Kidney glomerular epithelial cell (primary cell): Measurements from ENCODE around the gene PCP2.

Experiments
- DNase-seq: peaks from one replicate; lab custom pipeline; 2025; lab: John Stamatoyannopoulos, UW

PCP2 gene

GRCh38 chr19:7638802-7639465 lies 5.4 kb upstream of the PCP2 start:
- DNase-seq = no peak

DNA sequence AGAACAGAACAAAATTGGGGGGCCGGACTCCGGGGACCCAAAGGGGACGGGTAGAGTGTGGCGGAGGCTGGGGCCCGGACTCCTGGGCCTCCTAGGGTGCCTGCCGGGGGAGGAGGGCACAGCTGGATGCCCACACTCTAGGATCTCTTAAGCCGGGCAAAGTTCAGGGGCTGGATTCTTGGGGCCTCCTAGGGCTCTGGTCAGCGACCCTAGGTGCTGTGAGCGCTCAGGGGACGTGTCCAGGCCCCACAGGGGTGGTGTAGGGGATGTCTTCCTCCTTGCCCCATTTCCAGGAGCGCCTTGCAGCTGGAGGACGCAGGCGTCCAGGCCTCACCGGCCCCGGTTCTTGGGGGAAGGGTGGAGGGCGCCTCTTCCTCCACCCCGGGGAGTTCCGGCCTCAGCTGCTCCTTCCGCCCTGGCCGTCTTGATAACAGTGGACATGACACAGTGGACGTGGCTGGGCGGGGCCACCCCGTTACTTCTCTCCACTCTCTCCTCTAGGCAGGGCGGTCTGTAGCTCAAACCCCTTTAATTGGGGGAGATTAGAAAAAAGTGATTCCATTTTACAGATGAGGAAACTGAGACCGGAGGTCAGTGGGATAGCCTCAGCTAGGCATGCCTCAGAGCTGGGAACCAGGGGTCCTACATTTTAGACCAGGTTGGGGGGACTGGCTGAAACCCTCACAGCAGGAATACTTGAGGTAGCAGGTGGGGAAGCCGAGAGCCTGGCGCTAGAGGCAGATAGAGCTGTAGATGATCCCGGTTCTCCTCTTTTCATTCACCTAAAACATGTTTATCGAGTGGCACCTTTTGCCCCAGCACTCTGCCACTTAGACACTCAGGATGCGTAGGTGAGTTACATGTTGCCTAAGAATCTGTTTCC lies 4.1 kb upstream of the PCP2 start:
- no peak for DNase-seq

DNA sequence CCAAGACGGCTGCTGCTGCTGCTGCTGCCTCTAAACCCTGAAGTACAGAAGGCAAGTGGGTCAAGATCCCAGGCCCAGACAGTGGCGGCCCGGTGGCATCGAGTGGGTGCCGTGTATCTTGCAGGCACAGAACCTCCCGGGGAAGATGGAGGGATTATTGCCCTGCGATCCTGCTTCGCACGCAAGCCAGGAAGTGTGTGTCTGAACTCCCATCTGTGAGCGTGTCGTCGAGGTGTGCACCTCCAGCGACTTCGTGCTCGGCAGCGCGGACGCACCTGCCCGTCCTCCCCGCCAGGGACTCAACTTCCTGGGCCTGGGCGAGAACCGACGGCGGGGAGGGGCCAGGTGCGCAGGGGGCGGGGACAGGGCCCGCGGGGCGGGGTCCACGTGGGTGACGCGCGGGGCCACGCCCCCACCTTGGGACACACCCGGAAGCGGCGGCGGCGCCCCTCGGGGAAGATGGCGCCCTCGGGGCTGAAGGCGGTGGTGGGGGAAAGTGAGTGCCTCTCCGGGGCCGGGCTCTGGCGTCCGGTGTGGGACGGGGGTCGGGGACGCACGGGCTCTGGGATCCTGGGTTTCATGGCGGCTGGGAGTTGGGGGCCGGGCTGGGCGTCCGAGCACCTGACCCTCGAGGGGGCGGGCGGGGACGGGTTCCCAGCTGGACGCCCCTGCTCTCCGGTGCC lies 3.3 kb upstream of the PCP2 start, which contains the start of gene STXBP2:
STXBP2 (plus strand) TSS at position 420 of the 683 bp plus-strand sequence; CDS start at position 460, 40 bp downstream.
- DNase-seq = peak; percentile 46

DNA sequence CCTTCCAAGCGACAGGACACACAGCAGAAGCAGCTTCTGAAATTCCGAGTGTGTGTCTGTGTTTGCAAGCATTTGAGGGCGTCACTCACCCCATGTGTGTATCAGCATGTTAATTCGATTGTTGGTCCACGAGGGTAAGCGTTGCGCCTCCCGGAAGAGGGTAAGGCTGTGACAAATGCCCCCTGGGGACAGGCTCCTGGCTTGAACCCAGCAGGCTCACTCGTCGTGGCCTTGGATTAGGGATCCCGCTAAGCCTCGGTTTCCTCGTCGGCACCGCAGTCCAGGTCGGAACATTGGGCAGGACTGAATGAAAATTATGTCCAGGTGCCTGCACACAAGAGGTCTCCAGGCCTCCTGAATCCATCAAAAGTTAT lies 2.8 kb upstream of the PCP2 start:
- no peak for DNase-seq

DNA sequence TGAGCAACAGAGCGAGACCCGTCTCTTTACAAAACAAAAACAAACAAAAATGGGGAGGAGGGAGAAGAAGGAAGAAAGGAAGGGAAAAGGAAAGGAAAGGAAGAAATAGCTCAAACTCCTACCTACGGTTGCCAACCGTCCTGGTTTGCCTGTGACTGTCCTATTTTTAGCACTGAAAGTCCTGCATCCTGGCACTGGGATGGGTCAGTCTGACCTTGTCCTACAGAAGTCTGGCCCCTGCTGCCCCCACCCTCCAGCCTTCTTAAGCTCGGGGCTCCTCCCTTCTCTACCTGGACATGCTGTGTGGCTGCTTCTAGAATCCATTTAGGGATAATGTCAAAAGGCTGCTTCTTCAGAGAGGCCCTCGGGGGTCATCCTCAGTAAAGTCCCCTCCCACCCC lies 2.2 kb upstream of the PCP2 start:
- no peak for DNase-seq

- no peak for DNase-seq
Measured at GRCh38 chr19:7632340-7633203, 947 bp downstream of the PCP2 start.

GRCh38 chr19:7631577-7631976 lies 1.9 kb downstream of the PCP2 start:
- no peak for DNase-seq

DNA sequence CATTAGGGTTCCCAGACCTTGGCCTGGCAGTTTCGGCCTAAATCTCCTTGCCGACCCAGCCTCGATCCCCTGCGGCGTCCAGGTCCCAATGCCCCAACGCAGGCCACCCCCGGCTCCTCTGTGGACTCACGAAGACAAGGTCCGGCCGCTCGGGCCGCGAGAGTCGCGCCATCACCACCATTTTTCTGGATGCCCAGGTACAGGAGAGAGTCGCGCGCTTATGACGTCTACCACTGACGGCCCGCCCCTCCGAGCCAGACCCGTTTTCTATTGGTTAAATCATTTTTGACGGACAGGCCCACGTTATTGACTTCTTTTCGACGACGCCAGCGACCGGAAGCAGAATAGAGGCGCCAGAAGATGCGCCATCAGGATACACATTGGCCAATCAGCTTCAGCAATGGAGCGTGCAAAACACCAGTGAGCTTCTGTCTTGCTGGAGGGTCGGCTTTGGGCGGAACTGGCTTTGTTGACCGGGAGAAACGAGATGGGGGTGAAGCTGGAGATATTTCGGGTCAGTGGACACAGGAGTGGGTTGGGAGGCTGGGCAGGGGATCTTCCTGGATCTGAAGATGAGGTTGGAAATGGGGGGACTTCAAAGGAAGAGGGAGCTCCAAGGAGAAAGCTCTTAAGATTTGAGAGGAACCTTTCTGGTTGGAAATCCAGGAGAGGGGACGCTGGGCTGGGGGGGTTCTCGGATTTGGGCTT lies 4.0 kb downstream of the PCP2 start, which contains the start of the genes PET100 and XAB2:
PET100 (plus strand) TSS at position 447 of the 708 bp plus-strand sequence; CDS start at position 488, 41 bp downstream.
XAB2 (minus strand) TSS at position 199 of the 708 bp plus-strand sequence; CDS start at position 181, 18 bp downstream.
- DNase-seq = peak; percentile 99

DNA sequence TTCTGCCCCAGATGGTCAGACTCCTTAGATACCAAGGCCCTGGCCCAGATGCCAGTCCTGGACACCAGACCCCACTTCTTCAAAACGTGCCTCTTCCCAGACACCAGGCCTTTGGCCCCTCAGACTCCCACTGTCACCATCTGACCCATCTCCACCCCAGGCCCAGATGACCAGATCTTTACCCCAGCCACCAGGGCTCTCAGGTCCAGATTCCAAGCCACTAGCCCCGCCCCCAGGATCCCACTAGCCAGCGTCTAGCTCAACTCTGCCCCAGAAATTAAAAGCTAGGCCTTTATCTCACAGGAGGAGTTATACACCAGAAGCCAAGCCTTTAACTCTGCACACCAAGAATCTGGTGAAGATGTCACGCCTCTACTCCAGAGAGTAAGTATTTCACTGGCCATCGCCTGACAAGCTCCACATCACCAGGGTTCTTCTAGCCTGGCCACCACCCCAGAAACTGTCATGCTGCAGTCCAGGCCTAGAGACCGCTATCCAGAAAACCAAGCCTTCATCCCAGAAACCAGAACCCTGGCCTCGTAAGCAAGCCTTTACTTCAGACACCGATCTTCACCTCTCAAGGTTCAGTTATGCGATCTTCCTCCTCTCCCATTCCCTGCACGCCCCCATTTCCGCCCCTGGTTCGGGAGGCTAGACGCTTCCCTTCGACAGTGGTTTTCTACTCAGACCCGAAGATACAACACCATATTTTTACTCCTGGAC lies 4.8 kb downstream of the PCP2 start:
- DNase-seq = no peak

DNA sequence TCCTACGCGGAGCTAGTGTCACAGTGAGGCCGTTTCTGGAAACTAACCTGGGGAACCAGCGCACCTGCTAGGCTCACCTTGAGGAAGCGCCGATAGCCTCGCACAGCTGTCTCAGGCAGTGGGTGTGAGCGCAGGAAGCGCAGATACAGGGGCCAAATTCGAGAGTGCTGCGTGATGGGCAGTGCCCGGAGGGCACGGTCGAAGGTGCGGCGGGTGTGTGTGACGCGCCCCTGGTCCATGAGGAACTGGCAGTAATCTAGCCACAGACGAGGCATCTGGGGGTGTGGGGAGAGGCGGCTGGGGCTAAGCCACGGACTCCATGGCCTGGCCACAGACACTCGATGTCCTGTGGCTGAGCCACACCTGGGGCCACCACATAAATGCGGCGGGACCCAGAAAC lies 6.4 kb downstream of the PCP2 start:
- DNase-seq = no peak

GRCh38 chr19:7625763-7626372 lies 7.7 kb downstream of the PCP2 start:
- DNase-seq = no peak

GRCh38 chr19:7624810-7625209 lies 8.7 kb downstream of the PCP2 start:
- no peak for DNase-seq

GRCh38 chr19:7623725-7624603 lies 9.6 kb downstream of the PCP2 start:
- no peak for DNase-seq

GRCh38 chr19:7622933-7623685 lies 10.4 kb downstream of the PCP2 start:
- no peak for DNase-seq

DNA sequence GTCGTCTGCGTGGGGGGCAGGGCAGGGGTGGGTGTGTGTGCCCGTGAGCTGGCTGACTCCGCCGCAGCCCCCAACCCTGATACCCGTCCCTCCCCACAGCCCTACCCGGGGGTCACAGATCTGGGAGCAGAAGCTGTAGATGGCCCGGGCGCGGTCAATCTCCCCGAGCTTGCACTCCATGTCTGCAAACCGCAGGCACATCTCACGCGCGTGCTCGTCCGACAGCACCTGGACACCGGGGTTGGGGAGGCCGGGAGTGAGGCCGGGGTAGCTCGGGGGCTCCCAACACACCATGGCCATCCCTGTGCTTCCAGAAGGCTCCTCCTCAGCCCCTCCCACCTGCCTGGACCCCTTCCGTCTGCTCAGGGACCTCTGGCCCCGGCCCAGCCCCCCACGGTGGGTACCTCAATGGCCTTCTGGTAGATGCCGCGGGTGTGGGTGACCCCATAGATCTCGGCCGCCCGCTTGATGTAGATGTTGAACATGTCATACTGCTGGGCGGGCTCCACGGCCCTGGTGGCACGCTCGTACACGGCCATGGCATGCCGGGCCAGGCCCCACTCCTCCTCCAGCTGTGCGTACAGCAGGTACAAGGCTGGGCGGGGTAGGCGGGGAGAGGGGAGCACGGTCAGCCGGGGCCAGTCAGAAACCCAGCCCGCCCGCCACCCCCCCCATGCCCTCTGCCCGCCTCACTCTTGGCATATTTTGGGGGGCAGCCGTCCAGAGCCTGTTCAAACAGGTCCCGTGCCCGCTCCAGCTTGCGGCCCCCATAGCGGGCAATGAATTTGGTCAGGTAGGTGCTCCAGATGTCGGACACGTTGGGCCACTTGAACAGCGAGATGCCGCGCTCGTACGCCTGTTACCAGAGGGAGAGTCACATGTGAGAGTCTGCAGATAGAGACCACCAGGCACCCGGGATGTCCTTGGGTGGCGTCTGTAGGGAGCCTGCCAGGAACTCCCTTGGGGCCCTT lies 12.8 kb downstream of the PCP2 start:
- no peak for DNase-seq

DNA sequence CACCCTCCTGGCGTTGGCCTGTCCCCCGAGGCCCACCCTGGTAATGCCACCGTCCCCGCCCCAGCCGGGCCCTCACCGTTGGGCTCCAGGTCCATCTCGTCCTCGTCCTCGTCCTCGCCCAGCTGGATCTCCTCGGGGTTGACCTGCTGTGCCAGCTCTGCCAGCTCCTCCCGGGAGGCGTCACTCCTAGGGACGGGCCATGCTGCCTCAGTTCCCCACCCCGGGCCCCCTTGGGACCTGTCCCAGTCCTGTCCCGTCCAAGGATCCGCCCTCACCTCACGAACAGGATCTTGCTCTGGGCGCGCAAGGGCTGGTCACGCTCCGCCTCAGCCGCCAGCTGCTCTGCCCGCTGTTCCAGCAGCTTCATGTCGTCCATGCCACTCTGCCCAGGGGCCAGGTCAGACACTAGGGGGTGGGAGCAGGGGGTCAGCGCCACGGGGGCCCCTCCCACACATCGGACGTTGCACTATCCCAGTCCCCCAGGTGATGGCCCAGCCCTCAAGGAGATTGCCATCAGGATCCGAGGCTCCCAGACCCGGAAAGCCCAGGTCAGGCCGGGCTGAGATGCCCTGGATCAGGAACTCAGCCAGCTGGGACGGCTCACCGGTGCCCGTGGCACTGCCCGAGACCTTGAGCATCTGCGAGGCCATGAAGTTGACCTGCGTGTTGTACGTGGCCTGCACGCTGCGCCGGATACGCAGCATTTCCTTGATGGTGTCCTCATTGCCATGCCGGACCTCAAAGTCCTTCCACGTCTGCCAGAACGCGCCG lies 13.7 kb downstream of the PCP2 start:
- DNase-seq = no peak
